NCI-H1092 treated with DMSO at 0.1 percent for 48 hours (cell line): ENCODE data around the gene CD300LD.
A peak's percentile ranks its signal among the peaks of the same experiment; 100 is the strongest.
"Not testable (repeated sequence)": the region's sequence is repeated elsewhere in the genome, so short reads cannot be mapped to it uniquely, and the experiment has no call there.

Experiments
- DNase-seq: peaks from one replicate; lab custom pipeline; 2025; lab: John Stamatoyannopoulos, UW

Gene CD300LD

DNA sequence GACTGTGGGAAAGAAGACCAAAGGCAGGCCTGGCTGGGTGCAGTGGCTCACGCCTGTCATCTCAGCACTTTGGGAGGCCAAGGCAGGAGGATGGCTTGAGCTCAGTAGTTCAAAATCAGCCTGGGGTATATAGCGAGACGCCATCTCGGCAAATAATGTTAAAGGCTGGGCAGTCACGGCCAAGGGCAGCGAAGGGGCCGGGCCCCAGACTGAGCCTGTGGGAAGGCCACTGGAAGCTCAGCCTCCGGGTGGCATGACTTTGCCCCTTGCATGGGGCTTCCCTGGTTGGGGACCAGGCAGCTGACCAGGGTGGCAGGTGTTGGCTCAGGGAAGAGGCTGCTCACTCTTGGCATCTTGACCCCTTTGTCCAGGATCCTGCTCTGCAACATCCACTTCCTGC, 14.0 kb upstream of the CD300LD start:
- DNase-seq = no peak

GRCh38 chr17:74605361-74605760, 13.3 kb upstream of the CD300LD start:
- DNase-seq = no peak

DNA sequence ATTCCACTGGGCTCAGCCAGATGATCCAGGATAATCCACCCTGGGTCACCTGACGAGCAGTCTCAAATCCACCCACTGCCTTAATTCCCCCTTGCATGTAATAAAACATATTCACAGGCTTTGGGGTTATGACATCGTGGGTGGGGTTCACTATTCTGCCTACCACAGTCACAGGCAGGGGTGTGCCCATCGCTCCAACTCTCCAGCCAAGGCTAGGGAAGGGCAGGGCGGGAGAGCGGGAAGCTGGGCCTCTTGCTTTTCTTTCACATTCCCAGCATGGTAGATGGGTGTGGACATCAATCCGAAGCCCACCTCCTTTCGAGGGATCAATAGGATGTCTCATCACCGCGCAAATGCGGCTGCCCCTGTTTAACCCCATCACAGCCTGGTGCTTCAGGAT, 12.7 kb upstream of the CD300LD start:
- DNase-seq = no peak

GRCh38 chr17:74604200-74604599, 12.1 kb upstream of the CD300LD start:
- no peak for DNase-seq

- DNase-seq = no peak
These were observed 11.7 kb upstream of the CD300LD start for GRCh38 chr17:74603746-74604145.

GRCh38 chr17:74603037-74603635, 11.1 kb upstream of the CD300LD start:
- DNase-seq = no peak

- peak; percentile 41 for DNase-seq
These were observed 10.0 kb upstream of the CD300LD start for GRCh38 chr17:74601944-74602572.

DNA sequence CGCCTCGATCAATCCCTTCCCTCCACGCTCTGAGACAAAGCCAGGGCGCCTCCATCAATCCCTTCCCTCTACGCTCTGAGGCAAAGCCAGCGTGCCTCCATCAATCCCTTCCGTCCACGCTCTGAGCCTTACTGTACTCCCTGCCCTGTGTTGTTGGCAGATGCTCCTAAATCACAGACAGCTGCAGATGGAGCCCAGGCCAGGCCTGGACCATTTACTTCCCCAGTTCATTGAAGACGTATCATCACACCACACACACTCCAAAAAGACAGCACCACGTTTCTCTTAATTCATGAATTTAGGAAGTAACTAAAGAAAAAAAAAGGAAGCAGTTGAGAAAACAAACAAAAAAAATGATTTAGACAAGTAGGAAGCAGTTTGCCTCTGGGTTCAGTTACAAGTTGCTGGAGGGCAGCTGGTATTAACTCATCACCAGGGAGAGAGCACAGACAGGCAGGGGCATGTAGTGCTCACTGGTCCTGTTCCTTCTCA, 7.4 kb upstream of the CD300LD start:
- DNase-seq = peak; percentile 3

DNA sequence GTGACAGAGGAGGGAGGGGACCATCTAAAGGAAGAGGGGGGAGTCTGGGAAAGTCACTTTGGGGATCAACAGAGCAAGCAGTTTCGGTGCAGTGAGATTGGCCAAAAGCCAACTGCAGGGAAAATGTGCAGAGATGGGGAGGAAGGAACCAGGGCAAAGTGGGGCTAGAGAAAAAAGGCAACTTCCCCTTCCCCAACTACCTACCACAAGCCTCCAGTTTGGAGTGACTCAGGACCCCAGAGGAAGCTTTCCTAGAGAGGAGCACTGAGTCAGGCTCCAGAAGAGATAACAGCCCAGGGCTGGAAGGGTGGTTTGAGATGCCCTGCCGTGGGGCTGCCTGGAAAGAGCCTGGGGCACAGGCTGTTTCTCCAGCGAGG, 6.9 kb upstream of the CD300LD start:
- DNase-seq = no peak

DNA sequence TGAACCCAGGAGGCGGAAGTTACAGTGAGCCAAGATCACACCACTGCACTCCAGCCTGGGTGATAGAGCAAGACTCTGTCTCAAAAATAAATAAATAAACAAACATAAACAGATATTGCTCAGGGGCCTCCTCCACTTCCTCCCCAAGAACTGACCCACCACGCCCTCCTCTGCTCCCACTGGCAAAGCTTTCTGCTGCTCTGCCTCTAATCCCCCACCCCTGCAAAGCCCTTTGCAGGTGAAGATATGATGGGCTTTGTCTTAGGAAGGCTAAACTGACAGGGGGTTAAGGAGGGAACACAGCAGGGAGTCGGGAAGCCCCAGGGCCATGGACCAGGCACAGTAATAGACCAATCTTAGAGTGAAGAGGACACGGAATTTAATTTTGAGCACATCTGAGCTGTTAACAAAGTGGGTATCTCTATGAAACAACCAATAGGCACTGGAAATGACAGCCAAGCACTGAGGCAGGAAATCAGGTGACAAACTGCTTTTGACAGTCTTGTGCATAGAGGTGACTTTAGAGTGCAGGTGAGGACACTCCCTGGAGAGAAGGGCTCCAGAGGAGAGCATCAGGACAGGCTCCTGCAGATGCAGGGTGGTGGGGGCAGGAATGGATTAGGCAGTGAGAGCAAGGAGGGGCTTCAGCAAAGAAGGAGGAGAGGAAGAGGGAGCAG, 6.4 kb upstream of the CD300LD start:
- no peak for DNase-seq

DNA sequence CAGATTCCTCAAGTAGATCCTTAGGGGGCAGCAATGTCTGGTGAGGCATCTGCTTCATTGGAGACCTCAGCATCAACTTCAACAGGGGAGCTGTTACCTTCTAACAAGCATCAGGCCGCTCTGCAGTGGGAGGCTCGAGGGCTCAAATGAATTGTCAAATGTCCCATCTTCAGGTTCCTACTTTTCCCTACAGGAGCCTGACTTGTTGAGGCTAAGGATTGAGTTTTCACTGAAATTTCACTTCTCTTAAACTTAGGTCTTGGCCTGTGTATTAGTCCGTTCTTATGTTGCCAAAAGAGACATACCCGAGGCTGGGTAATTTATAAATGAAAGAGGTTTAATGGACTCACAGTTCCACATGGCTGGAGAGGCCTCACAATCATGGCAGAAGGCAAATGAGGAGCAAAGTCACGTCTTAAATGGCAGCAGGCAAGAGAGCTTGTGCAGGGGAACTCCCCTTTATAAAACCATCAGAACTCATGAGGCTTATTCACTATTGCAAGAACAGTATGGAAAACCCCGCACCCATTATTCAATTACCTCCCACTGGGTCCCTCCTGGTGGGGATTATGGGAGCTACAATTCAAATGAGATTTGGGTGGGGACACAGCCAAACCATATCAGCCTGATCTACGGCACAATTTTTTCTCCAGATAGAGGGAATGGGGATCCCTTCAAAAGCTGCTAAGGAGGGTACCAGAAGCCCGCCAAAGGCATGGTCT, 5.1 kb upstream of the CD300LD start:
- DNase-seq = no peak

GRCh38 chr17:74595037-74595750, 3.1 kb upstream of the CD300LD start:
- no peak for DNase-seq

DNA sequence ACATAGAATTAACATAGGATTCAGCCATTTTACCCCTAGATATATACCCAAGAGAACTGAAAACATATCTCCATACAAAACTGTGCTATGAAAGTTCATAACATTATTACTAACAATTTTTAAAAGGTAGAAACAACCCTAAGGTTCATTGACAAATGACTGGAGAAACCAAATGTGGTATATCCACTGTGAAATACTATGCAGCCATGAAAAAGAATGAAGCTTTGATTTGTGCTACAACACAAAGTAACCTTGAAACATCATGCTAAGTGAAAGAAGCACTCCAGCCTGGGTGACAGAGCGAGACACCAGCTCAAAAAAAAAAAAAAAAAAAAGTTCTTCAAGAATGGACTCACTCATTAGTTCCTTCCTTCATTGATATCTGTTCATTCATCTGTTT, 580 bp downstream of the CD300LD start:
- DNase-seq = no peak

DNA sequence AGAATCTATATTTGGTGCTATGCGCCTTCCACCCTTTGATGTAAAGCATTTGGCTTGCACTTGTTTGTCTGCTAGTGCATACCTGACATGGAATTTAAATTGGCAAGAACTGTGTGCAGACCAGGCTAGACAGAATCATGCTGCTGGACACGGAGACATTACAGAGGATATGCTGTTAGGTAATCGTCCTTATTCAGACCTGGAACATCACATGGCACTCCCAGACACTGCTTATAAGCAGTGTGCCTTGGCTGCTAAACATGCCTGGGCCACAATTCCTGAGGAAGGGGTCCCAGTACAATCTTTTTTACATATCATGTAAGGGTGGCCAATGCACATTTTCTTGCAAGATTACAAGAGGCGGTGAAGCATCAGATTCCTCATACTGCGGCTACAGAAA, 6.4 kb downstream of the CD300LD start:
- no peak for DNase-seq

GRCh38 chr17:74584292-74585060, 7.6 kb downstream of the CD300LD start:
- DNase-seq = no peak

- DNase-seq = no peak
These were observed 9.4 kb downstream of the CD300LD start for GRCh38 chr17:74582633-74583032.

GRCh38 chr17:74579900-74580299, 12.2 kb downstream of the CD300LD start:
- DNase-seq = no peak

DNA sequence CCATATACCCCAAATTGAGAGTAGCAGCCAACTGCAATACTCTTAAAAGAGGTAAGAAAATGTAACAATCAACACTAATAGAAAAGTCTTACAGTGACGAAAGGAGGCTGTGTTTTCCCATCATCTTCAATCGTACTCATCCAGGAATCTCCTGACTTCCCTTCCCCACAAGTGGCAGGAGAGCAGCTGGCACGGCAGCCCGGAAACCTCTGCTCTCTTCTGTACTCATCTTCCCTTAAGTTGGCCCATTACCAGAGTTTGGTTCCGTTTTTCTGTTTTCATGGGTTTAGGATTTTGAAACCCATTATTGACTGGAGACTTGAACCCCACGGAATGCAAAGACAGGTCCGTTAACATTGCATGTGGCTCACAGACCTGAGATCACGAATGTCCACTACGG, 13.1 kb downstream of the CD300LD start:
- DNase-seq = no peak

DNA sequence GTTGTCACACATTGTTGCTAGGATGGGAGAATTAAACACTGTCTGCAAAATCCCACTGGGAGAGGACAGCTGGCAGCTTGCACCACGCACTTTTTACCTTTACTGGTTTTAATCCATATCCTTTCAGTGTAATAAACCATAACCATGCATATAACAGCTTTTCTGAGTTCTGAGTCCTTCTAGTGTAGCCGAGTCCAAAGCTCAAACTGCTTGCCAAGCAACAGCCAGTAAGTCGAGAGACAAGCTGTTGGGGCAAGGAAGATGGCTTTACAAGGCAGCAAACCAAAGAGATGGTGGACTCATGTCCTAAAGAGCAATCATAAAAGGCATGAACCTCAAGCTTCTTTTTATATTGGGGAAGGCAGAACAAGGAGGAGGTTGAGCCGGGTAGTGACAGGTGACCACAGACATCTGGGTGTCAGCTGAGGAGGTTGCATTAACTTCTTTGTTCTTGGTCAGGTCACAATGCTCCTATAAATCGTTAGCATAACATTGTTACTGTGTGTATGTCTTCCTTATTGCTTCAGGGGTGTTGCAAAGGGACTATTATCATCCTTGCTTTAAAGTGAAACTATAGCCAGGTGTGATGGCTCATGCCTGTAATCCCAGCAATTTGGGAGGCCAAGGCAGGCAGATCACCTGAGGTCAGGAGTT, 17.5 kb downstream of the CD300LD start:
- DNase-seq = no peak

DNA sequence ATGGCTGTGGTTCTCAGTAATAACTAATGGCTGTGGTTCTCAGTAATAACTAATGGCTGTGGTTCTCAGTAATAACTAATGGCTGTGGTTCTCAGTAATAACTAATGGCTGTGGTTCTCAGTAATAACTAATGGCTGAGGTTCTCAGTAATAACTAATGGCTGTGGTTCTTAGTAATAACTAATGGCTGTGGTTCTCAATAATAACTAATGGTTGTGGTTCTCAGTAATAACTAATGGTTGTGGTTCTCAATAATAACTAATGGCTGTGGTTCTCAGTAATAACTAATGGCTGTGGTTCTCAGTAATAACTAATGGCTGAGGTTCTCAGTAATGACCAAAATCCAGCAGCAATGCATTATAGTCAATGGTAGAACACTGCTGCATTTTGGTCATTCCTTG, 18.4 kb downstream of the CD300LD start:
- not testable (repeated sequence) for DNase-seq

DNA sequence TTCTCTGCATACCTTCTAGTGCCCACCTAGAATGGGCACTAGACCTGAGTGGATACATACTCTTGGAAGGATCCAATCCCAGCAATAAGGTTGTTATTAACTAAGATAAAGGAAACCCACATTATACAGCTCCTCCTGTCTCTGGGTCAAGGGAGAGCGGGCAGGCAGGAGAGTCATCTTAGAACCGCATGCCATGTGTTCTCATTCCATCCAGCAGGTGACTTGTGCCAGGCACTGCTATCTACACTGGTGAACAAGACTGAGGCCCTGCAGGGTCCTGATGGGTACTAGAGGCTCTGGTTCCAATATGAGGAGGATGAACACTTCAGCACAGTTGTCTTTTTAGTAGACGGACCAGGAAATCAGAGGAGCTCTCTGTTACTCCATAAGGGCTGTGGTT, 18.9 kb downstream of the CD300LD start:
- DNase-seq = no peak
